HG03196 (cell line): ENCODE results near the gene TWIST2.

Experiments used
- ATAC-seq: cut with Tn5 transposase; IDR thresholded peaks from one replicate; pipeline ENCODE4 v1.9.1; 2021; ENCODE audit not compliant: unreplicated experiment

Gene TWIST2

DNA sequence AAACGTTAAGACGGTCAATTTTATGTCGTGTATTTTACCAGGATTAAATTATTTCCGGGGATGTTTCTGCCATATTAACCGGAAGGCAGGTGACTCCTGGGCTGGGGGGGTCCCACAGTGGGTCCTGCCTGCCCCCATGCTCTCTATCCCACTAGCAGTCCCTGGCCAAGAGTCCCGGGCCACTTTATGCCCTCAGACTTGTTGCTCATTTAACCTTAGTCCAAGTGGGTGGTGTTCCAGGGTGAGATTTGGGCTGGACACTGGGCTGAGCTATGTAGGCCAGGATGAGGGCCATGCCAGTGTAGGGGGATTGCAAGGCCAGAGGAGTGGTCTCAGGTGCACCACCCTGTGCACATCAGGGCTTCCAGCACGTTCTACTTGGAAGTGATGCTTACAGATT, 24.1 kb downstream of the TWIST2 start:
- ATAC-seq, result no peak

DNA sequence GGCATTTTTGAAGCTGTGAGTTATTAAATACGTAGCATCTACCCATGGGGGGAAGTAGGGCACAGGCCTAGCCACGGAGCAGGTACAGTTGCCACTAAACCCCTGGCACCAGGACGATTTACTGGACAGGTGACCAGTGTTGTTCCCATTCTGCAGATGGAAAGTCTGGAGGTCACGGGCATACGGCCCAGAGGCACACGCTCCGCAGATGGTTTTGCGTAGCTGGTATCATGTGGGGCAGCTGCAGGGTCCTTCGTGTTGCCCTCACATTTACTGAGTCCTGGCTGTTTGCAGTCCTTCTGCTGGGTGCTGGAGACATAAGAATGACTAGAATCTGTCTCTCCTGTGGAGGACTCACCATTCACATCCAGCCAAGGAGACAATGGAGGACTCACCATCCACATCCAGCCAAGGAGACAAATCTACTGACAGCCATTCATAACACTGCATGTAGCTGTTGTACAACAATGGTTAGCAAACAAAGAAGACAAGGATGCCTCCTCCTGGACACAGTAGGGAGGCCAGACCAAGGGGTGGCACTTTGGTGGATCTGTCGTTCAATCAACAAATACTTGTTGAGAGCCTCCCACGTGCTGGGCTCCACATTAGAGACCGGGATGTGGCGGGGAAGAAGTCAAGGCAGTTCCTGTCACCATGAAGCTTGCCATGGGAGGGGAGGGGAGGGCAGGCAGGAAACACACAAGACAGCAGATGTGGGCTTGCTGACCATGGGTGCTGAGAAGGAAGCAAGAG, 24.9 kb downstream of the TWIST2 start:
- ATAC-seq, result no peak

DNA sequence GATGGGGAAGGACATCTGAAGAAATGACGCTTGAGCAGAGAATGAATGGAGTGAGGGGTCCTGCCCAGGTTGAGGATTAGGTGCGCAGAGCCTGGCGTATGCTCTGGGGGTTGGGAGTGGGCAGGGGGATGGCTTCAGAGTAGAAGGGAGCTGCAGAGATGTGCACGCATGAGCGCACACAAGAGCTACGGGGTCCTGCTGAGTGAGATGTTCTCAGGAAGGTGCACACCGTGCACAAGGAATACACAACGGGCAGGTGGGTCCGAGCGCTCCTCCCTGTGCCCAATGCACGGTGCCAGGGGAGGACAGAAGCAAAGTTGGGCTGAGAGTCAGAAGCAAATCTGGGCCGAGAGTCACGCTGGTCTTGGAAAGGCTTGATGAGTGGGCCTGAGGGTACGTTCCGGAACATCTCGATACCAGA, 25.5 kb downstream of the TWIST2 start:
- no peak for ATAC-seq

DNA sequence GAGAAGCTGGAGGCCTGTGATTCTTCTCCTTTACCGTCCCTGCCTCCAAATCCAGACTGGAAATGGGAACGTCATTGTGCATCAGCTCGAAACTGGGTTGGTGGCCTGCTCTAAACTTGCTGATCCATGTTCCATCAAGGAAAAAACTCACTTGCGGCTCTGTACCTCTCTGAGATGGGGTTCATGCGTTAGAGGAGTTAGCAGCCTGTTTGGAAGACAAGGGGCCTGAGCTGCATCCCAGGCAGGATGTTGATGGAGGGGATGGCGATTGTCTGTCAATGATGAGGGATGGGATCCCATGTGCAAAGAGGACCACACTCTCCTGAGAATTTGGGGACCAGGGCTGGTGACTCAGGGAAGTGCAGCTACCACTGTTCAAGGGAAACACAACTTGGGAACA, 26.0 kb downstream of the TWIST2 start:
- no peak for ATAC-seq

DNA sequence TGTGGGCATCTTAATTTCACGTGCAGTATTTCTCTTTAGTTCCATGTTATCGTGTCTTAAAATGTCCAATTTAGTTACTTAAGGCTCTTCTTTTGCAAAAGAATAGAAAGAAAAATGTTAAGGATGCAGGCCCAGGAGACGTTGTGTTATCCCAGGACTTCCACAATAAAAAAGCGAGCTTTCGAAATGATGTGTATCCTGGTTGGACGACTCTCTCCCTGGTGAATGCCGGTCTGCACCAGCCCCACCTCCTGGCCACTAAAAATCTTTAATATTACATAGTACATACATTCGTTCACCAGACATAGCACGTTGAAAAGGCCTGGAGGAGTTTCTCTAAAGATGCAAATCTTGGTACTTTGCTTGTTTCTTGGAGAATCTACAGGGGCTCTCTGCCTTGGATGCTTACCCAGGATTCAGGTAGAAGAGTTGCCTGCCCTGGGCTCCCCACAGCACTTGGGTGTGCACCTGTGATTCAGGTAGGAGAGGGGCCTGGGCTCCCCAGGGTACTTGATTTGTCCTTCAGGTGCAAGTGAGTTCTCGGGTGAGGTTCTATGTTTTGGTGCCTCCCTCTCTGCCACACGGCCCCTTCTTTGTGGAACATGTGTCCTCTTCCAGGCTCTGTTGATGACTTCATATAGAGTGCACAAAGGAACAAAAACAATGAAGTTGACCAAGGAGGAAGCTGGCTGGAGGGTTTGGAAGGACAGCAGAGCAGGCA, 26.6 kb downstream of the TWIST2 start:
- no peak for ATAC-seq

DNA sequence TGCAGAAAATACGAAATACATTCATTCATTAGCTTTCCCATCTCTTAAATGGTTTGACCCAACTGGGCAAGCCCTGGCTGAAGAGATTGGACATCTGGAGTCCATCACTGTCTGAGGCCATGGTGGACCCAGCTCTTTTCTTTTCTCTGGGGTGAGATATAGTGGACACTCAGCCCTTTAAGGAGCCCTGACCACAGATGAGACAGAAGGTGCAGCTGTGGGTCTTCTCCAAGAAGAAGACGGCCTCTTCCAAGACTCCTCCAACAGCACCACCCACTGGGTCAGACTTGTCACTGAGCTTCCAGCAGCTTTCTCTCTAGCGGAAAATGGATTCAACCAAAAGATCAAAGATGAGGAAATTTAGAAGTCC, 27.2 kb downstream of the TWIST2 start:
- no peak for ATAC-seq

DNA sequence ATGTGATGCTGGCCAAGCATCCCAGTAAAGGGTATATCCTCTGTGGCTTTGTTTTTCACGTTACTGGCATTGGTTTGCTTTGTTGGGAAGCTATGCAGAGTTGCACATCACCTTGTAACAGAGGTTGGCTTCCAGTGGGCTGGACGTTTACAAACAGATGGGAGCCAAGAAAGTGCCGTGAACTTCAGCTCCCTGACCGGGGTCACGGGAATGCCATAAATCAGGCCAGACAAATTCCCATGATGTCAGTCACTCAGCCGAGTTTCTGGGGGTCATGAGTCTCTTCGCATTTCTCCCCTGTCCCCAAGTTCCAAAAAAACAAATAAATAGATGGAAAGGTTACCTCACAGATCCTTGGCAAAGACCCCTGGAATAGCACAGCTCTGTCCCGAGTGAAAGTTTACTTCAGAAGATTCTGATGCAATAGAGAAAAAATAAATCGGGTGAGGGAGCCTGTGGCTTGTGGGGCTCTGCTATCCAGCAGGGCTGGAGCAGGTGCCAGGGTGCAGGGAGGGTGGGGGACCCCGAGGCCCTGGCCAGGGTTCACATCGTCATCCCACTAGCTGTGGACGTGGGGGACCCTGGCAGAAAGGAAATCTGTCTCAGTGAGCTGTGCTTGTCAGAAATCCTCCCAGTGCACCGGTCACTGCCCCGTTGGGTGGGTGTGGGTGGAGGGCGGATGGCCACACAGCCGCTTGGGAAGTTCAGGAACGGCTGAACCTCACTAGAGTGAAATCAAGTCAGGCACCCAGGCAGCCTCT, 27.8 kb downstream of the TWIST2 start:
- ATAC-seq, result no peak

DNA sequence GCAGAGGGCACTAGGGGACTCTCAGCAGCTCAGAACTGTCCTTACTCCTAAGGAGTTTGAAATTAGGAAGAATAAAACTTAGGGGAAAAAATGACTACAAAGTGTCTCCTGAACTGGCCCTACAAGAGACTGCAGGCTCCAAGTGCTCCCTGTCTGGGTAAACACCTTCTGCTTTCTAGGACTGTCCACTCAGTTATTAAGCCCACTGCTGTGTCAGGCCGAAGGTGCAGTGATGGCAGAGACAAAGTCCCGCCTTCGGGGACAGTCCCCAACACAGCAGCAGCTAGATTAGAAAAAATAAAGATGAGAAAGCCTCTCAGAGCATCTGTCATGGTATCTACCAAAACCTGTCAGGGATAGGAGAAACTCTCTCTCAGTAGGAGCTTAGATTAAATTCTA, 28.3 kb downstream of the TWIST2 start:
- ATAC-seq, result no peak

DNA sequence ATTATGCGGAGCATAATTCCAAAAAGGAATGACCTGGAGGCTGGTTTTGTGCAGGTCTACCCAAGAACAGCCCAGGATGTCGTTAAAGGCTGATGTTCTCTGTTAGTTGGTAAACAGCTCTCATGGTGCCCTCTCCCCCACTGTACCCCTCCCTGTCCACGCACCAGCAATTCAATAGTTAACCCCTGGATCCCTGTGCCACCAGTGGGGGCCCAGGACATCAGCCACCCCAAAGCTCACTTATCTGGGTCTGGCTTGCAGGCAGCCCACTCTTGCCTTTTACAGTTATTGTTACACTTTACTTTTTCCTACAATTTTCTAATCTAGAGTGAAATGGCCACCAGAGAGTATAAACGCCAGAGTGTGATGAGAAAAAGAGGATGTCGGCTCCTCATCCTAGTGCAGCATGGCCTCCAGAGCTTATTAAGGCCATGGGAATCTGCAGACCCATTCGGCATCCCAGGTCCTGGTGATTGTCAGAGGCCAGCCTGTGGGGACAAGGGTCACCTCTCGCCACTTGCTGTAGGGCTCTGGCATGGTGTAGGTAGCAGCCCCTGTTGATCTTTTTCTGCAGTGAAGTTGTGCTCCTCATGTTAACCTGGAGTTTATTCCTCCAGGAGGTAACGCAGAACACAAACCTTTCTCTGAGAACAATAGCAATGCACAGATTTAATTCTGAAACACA, 30.3 kb downstream of the TWIST2 start:
- no peak for ATAC-seq

DNA sequence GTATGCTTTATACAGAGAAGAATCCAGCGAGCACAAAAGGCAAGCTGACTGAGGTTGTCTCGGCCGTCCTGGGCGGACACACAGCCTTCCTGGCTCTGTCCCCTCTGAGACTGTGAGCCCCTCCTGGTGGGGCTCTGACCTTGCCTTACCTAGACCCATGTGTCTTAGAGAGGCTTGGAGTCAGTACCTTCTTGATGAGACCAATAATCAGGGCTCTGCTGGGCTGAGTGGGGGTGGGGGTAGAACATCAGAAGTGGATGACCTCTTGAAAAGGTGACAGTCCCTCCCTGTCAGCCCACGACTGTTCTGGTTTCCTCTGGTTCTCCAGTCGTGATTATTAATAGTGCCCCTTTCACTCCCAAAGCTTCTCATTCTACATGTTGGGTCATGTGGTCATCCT, 31.2 kb downstream of the TWIST2 start:
- no peak for ATAC-seq

DNA sequence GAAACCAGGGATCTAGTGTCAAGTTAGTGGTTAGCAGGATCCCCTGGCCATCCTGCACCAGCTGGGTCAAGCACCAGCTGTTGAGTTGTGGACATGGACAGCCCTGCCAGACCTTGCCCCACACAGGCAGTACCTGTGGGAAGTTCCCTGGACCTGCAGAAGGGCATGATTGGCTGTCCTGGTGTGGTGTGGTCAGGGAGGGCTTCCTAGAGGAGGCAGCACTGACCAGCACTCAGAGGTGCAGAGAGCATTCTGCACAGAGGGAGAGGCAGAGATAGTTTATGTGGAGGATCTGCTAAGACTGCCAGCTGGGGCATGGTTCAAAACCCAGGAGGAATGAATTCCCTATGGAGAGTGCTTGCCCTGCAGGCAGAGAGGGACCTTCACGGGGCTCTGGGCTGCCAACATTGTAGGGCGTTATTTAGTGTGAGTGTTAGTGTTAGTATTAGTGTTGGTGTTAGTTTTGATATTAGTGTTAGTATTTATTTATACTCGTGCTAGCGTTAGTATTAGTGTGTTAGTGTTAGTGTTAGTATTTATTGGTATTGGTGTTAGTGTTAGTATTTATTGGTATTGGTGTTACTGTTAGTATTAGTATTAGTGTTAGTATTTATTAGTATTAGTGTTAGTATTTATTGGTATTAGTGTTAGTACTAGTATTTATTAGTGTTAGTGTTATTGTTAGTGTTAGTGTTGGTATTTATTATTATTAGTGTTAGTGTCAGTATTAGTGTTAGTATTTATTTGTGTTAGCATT, 31.9 kb downstream of the TWIST2 start:
- ATAC-seq, result no peak

DNA sequence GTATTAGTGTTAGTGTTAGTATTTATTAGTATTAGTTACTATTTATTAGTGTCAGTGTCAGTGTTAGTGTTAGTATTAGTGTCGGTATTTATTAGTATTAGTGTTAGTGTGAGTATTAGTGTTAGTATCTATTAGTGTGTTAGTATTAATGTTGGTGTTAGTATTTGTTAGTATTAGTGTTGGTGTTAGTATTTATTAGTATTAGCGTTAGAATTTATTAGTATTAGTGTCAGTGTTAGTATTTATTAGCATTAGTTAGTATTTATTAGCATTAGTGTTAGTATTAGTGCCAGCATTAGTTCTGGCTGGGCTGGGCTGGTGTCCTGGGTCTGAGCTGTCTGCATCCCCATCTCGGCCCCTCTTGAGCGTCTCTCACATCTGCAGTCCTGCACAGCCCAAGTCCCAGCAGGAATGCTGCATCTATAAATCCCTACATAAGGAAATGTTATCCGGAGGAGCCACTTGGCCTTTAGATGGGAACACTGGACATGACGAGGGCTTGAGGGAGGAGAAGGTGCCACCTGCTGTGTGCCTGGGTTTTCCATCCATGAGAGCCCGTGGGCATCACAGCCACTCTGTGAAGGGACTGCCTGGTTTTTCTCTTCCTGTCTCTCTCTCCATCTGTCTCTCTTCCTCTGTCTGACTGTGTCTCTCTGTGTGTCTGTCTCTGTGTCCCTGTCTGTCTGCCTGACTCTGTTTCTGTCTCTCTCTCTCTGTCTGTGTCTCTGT, 33.6 kb downstream of the TWIST2 start:
- no peak for ATAC-seq

DNA sequence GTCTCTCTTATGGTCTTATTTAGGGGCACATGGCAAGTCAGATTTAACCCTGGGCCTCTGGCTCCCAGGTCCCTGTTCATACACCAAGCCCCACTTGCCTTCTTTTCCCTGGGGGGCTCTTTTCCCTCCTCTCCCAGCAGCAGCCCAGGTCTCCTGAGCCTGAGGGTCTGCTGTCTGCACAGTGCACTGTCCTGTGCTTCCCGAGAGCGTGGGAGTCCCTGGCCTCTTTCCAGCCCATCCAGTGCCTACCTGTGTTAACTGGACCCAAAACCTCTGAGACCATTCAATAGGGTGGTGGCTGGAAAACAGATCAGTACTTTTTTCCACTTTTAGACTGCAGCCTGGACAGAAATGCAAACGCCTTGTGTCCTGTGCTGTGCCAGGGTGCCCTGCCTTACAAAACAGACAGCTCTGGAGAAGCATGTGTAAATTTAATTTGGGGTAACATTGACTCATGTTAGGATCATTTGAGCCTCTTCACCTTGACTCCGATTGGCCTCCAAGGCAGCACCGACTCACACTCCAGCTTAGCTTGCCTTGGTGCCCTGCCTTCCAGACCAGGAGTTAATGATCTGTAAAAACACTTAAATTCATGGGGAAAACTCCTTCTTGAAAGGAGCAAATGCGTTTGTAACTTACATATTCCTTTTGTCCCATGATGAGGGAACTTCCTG, 34.3 kb downstream of the TWIST2 start:
- ATAC-seq, result no peak

DNA sequence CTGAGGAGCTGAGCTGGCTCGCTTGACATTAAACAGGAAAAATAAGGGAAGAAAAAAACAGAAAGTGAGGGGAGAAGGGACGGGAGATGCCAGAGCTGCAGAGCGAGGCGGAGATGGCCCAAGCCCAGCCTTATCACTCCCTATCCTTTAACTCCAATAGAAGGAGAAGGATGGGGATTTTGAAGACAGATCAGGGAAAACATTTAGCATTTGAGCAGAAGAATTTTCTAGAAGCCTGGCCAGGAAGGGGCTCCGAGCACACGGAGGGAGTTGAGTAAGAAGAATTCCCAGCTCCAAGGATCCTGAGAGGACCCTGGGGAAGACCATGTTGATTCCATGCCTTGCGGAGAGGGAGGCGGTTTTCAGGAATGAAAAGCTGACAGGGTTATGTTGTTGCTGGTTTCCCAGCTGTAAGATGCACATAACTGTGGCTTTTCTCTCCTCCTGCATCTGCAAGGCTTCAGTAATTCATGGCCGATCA, 35.6 kb downstream of the TWIST2 start:
- ATAC-seq, result no peak

DNA sequence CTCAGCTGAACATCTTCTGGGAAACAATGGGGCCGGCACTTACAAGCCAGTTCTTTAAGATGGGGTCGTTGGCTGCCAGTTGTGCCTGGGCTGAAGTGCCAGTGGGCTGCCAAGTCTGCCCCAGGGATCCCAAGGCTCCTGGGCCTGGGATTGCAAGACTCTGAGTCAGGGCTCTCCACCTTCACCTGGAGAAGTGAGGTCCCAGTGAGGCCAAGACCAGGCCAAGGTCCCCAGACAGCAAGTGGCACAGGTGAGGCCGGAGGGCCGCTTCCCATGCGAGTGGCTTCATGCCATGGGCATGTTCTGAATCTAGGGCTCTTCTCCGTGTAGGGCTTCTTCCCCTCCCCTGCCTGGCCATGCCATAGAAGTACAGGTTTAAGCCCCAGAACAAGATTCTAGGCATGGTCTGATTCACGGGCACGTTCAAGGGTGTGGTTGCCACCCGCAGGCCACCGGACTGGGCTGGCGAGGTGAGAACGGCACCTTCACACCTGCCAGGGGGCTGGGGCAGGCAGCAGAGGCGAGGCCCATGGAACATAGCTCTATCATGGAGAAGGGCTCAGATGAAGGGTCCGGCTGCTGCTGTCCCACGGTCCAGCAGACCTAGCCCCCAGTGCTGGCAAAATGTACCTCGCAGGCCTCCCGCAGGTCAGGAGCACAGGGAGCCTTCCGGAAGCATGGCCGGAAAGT, 36.4 kb downstream of the TWIST2 start:
- no peak for ATAC-seq

DNA sequence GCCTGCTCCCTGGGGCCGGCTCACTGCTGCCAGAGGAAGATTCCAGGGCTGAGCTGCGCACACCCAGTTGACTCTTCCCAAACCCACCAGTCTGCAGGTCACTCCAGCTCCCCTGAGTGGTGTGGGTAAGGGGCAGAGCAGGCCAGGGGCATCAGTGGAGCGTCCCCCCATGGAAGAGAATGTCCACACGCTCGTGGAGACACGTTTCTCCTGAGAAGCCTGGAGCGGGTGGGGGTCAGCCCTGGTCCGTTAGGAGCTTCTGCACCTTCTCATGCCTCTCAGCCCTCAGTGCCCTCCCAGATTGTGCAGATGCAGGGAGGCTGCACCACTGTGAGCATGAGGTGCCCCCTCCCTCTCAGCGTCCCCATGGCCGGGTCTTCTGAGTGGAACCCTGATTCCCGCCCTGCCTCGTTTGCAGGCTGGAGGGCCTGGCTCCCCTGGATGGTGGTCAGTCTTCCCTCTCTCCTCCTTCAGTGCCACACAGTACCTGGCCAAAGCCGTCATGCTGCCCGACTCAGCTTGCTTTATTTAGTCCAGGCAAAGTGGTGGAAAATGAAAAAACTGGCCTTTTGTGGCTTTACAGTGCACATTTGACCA, 37.0 kb downstream of the TWIST2 start:
- ATAC-seq, result no peak

DNA sequence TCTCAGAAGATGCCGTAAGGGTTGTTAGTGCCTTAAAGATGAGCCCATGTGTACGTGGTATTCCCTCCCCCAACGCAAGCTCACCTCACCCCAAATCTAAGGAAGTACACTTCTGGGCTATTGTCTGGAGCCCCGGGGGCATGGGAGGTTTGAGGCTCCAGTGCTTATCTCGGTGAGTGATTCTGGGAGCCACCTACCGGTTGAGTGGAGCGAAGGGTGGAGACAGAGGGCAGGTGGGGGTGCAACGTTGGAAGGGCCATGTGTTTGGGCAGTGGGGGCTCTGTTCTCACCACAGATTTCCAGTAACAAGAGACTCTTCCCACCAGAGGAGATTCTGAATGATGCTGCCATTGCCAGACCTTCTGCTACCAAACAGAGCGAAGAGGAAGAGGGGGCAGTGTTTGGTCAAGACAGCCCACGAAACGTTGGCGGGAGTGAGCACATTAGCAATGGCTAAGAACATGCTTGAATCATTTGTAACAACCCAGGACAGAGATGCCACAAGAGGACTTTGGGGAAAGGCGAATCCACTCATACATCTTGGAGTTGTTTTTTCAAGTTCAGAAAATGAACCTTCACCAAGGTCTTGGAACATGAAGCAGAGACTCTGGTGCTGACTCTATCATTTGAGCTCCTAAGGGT, 38.7 kb downstream of the TWIST2 start:
- no peak for ATAC-seq

DNA sequence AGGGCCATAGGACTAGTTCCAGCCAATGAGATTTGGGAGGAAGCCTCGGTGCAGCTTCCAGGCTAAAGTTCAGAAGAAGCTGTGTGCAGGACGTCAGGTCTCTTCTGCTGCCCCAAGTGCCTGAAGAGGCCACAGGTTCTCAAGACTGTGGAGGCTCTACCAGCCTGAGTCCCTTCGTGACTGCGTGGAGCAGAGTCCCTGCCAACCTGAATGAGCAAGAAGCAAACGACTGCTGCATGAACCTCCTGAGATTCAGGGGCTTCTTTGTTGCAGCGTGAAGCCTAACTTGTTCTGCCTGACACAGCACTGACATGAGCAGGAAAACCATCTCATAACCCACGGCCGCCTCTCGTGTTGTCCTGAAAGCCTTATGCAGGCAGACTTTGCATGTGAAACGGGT, 39.7 kb downstream of the TWIST2 start:
- no peak for ATAC-seq
